ENCODE data around the gene PHF20.
A peak's percentile ranks its signal among the peaks of the same experiment; 100 is the strongest.
"Not testable (repeated sequence)": the region's sequence is repeated elsewhere in the genome, so short reads cannot be mapped to it uniquely, and the experiment has no call there.

The PHF20 gene

GRCh38 chr20:35981969-35982368, 210.2 kb downstream of the PHF20 start:
- no peak for DNase-seq

DNA sequence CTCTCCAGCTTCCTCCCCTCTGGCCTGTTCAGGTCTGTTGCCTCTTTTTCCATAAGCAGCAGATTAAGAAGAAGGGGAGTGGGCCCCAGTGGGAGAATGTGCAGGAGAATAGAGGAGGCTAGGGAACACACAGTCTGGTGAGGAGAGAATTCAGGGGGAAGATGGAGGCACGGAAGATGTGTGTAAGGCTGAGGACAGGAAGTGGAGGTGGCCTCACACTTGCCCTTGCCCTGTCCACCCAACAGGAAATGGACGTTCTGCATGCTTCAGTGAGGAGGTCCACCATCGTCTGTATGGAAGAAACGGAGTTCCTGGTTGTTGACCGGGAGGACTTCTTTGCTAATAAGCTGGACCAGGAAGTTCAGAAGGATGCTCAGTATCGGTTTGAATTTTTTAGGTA, 212.6 kb downstream of the PHF20 start:
- no peak for DNase-seq

DNA sequence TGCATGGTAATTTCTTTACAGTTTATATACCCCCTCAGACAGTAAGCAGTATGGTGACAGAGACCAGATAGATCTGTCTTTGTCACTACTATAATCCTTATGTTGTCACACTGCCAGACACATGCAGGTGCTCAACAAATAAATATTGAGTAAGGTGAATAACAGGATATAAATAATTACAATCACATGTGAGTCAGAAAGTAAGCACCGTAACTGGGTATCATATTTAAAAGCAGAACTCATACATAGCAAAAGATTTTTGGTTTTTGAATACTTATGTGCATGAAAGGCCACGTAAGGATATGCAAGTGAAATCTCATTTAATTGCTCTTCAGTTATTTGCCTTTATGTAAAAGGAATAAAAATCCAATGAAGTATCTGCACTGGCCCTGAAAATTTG, 214.0 kb downstream of the PHF20 start:
- no peak for DNase-seq

DNA sequence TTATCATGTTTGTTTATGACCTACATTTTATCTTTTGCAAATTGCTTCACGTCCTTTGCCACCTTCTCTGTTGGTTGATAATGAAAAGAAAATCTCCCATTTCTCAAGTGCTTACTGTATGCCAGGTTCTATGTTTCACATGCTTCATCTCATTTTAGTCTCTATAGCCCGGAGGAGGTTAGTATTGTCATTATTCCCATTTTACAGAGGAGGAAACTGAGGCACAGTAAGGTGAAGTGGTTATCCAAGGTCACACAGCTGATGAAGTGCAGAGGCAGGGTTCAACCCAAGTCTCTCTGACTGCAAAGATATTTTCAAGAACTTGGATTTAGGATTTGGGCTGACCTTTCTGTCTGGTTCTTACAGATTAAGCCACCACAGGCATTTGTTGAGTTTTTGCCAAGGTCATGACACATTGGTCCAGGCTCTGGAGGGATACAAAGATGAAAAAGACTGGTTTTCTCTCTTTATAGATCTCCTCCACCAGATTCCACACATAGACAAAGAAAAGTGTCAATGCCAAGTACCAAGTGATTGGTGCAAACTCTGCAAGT, 217.2 kb downstream of the PHF20 start:
- DNase-seq: no peak

GRCh38 chr20:35991142-35991771, 219.4 kb downstream of the PHF20 start:
- DNase-seq: no peak

DNA sequence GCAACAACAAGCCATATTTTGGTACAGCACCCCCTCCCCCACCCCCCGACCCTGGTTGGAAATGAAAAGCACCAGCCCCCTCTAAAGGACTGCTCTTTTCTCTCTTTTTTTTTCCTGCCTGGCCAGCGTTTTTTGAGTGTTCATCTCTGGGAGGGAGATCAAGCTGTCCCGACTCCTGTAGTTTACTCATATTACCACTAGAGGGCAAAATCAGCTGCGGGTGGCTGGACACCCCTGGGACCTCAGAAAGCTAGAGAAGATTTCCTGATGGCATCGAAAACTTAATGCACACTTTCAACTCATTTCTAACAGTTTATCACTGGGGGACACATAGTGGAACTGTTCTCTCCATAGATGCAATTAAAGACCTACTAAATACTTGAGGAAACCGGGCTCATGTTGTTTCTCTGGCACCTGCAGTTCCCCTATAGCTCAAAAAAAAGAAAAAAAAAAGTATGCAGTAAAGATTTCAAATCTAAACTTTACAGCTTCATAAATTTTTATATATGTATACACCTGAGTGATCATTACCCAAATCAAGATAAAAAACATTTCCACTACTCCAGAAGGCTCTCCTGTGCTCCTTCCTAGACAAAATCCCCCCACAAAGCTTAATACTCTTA, 221.0 kb downstream of the PHF20 start:
- DNase-seq: peak; percentile 53

GRCh38 chr20:35994994-35995453, 223.2 kb downstream of the PHF20 start:
- peak; percentile 56 for DNase-seq

GRCh38 chr20:35996492-35996891, 224.7 kb downstream of the PHF20 start:
- DNase-seq: not testable (repeated sequence)
